ENCODE measurements around the gene ETFB.

ETFB gene

GRCh38 chr19:51326216-51327065 lies 39.7 kb downstream of the ETFB start:
- DNase-seq = no peak

GRCh38 chr19:51325161-51325976 lies 40.8 kb downstream of the ETFB start:
- no peak for DNase-seq

GRCh38 chr19:51324167-51324481 lies 42.1 kb downstream of the ETFB start:
- DNase-seq = no peak

GRCh38 chr19:51323481-51324166 lies 42.6 kb downstream of the ETFB start:
- no peak for DNase-seq

GRCh38 chr19:51321799-51322198 lies 44.4 kb downstream of the ETFB start:
- DNase-seq = no peak

GRCh38 chr19:51320280-51320657 lies 45.9 kb downstream of the ETFB start:
- DNase-seq = no peak

- DNase-seq = no peak
Measured at GRCh38 chr19:51319649-51320279, 46.4 kb downstream of the ETFB start.

- no peak for DNase-seq
Measured at GRCh38 chr19:51318687-51319648, 47.2 kb downstream of the ETFB start.

- DNase-seq = no peak
Measured at GRCh38 chr19:51317968-51318367, 48.2 kb downstream of the ETFB start.

GRCh38 chr19:51317376-51317775 lies 48.8 kb downstream of the ETFB start:
- DNase-seq = no peak

- no peak for DNase-seq
Measured at GRCh38 chr19:51316688-51317087, 49.5 kb downstream of the ETFB start.

GRCh38 chr19:51311351-51312257 lies 54.6 kb downstream of the ETFB start, which contains the start of gene IGLON5:
IGLON5 (plus strand) TSS chr19:51311644; CDS start chr19:51311848, 204 bp downstream.
- DNase-seq = no peak

GRCh38 chr19:51305479-51305878 lies 60.7 kb downstream of the ETFB start:
- no peak for DNase-seq

- no peak for DNase-seq
Measured at GRCh38 chr19:51301266-51301665, 64.9 kb downstream of the ETFB start.

- DNase-seq = no peak
Measured at GRCh38 chr19:51297406-51297805, 68.8 kb downstream of the ETFB start.

GRCh38 chr19:51296336-51297093 lies 69.7 kb downstream of the ETFB start:
- no peak for DNase-seq

- DNase-seq = no peak
Measured at GRCh38 chr19:51295382-51296126, 70.6 kb downstream of the ETFB start.
